Measurements from ENCODE around the gene GABPB2.

- TF ChIP-seq POLR2A (IDR thresholded peaks at IDR 0.05) (no peak), CTCF (IDR thresholded peaks at IDR 0.05) (no peak)
Observed at GRCh38 chr1:151159373-151159772, 88.8 kb downstream of the GABPB2 start.
